Measurements from ENCODE around the gene BRD1.

- no peak for TF ChIP-seq CTCF (conservative IDR thresholded peaks at IDR 0.05; ENCODE audit: low read depth in 2 of 2)
- TF ChIP-seq, protein P1, sequence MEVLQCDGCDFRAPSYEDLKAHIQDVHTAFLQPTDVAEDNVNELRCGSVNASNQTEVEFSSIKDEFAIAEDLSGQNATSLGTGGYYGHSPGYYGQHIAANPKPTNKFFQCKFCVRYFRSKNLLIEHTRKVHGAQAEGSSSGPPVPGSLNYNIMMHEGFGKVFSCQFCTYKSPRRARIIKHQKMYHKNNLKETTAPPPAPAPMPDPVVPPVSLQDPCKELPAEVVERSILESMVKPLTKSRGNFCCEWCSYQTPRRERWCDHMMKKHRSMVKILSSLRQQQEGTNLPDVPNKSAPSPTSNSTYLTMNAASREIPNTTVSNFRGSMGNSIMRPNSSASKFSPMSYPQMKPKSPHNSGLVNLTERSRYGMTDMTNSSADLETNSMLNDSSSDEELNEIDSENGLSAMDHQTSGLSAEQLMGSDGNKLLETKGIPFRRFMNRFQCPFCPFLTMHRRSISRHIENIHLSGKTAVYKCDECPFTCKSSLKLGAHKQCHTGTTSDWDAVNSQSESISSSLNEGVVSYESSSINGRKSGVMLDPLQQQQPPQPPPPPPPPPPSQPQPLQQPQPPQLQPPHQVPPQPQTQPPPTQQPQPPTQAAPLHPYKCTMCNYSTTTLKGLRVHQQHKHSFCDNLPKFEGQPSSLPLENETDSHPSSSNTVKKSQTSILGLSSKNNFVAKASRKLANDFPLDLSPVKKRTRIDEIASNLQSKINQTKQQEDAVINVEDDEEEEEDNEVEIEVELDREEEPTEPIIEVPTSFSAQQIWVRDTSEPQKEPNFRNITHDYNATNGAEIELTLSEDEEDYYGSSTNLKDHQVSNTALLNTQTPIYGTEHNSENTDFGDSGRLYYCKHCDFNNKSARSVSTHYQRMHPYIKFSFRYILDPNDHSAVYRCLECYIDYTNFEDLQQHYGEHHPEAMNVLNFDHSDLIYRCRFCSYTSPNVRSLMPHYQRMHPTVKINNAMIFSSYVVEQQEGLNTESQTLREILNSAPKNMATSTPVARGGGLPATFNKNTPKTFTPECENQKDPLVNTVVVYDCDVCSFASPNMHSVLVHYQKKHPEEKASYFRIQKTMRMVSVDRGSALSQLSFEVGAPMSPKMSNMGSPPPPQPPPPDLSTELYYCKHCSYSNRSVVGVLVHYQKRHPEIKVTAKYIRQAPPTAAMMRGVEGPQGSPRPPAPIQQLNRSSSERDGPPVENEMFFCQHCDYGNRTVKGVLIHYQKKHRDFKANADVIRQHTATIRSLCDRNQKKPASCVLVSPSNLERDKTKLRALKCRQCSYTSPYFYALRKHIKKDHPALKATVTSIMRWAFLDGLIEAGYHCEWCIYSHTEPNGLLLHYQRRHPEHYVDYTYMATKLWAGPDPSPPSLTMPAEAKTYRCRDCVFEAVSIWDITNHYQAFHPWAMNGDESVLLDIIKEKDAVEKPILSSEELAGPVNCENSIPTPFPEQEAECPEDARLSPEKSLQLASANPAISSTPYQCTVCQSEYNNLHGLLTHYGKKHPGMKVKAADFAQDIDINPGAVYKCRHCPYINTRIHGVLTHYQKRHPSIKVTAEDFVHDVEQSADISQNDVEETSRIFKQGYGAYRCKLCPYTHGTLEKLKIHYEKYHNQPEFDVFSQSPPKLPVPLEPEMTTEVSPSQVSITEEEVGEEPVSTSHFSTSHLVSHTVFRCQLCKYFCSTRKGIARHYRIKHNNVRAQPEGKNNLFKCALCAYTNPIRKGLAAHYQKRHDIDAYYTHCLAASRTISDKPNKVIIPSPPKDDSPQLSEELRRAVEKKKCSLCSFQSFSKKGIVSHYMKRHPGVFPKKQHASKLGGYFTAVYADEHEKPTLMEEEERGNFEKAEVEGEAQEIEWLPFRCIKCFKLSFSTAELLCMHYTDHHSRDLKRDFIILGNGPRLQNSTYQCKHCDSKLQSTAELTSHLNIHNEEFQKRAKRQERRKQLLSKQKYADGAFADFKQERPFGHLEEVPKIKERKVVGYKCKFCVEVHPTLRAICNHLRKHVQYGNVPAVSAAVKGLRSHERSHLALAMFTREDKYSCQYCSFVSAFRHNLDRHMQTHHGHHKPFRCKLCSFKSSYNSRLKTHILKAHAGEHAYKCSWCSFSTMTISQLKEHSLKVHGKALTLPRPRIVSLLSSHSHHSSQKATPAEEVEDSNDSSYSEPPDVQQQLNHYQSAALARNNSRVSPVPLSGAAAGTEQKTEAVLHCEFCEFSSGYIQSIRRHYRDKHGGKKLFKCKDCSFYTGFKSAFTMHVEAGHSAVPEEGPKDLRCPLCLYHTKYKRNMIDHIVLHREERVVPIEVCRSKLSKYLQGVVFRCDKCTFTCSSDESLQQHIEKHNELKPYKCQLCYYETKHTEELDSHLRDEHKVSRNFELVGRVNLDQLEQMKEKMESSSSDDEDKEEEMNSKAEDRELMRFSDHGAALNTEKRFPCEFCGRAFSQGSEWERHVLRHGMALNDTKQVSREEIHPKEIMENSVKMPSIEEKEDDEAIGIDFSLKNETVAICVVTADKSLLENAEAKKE (CRISPR knock-in tag; IDR thresholded peaks at IDR 0.05): no peak
- TF ChIP-seq POLR2AphosphoS5 (IDR thresholded peaks at IDR 0.05; ENCODE audit: low read depth): no peak
- TF ChIP-seq CREB1 (CRISPR knock-in tag; IDR thresholded peaks at IDR 0.05; ENCODE audit: low read depth): no peak
- TF ChIP-seq EZH2 (IDR thresholded peaks at IDR 0.05; ENCODE audit: low read depth, unreplicated experiment): no peak
- TF ChIP-seq STAT1 (IDR thresholded peaks at IDR 0.05; ENCODE audit: unreplicated experiment): no peak
- TF ChIP-seq, protein P2, sequence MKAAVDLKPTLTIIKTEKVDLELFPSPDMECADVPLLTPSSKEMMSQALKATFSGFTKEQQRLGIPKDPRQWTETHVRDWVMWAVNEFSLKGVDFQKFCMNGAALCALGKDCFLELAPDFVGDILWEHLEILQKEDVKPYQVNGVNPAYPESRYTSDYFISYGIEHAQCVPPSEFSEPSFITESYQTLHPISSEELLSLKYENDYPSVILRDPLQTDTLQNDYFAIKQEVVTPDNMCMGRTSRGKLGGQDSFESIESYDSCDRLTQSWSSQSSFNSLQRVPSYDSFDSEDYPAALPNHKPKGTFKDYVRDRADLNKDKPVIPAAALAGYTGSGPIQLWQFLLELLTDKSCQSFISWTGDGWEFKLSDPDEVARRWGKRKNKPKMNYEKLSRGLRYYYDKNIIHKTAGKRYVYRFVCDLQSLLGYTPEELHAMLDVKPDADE (IDR thresholded peaks at IDR 0.05): no peak
- TF ChIP-seq, protein P3, sequence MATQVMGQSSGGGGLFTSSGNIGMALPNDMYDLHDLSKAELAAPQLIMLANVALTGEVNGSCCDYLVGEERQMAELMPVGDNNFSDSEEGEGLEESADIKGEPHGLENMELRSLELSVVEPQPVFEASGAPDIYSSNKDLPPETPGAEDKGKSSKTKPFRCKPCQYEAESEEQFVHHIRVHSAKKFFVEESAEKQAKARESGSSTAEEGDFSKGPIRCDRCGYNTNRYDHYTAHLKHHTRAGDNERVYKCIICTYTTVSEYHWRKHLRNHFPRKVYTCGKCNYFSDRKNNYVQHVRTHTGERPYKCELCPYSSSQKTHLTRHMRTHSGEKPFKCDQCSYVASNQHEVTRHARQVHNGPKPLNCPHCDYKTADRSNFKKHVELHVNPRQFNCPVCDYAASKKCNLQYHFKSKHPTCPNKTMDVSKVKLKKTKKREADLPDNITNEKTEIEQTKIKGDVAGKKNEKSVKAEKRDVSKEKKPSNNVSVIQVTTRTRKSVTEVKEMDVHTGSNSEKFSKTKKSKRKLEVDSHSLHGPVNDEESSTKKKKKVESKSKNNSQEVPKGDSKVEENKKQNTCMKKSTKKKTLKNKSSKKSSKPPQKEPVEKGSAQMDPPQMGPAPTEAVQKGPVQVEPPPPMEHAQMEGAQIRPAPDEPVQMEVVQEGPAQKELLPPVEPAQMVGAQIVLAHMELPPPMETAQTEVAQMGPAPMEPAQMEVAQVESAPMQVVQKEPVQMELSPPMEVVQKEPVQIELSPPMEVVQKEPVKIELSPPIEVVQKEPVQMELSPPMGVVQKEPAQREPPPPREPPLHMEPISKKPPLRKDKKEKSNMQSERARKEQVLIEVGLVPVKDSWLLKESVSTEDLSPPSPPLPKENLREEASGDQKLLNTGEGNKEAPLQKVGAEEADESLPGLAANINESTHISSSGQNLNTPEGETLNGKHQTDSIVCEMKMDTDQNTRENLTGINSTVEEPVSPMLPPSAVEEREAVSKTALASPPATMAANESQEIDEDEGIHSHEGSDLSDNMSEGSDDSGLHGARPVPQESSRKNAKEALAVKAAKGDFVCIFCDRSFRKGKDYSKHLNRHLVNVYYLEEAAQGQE (IDR thresholded peaks at IDR 0.05; ENCODE audit: unreplicated experiment): no peak
- TF ChIP-seq JUNB (IDR thresholded peaks at IDR 0.05; ENCODE audit: unreplicated experiment): no peak
- TF ChIP-seq EZH2phosphoT487 (IDR thresholded peaks at IDR 0.05; ENCODE audit: unreplicated experiment): no peak
- no peak for TF ChIP-seq NANOG (IDR thresholded peaks at IDR 0.05; ENCODE audit: borderline replicate concordance)
- no peak for TF ChIP-seq ZNF114 (CRISPR knock-in tag; IDR thresholded peaks at IDR 0.05)
Observed at GRCh38 chr22:49872347-49872746, 44.7 kb upstream of the BRD1 start.

All from GM23338 (cell line).